GM18499 (cell line): ENCODE measurements around the gene PTPRH.

Experiments
- ATAC-seq: cut with Tn5 transposase; IDR thresholded peaks from one replicate; pipeline ENCODE4 v1.9.1; 2021; ENCODE audit warnings: moderate number of reproducible peaks; ENCODE audit not compliant: insufficient read depth, unreplicated experiment

Gene PTPRH

GRCh38 chr19:55137915-55138314 lies 71.4 kb downstream of the PTPRH start:
- ATAC-seq = no peak

GRCh38 chr19:55136399-55137102 lies 72.8 kb downstream of the PTPRH start:
- no peak for ATAC-seq

DNA sequence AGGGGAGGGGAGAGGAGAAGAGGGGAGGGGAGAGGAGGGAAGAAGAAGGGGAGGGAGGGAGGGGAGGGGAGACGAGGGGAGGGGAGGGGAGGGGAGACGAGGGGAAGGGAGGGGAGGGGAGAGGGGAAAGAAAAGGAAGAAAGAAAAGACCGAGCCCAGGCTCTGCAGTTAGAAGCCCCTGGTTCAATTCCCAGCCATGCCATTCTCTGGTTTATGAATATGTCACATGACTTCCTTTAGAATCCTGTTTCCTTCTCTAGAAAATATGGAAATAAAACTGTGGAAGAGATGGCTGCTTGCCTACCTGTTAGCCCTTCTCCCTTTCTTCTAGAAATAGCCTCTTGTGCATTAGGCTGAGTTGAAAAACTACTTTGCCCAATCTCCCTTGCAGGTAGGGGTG lies 74.6 kb downstream of the PTPRH start:
- no peak for ATAC-seq

- no peak for ATAC-seq
Observed at GRCh38 chr19:55133639-55134444, 75.5 kb downstream of the PTPRH start.

- ATAC-seq = no peak
Observed at GRCh38 chr19:55132453-55133129, 76.7 kb downstream of the PTPRH start.

DNA sequence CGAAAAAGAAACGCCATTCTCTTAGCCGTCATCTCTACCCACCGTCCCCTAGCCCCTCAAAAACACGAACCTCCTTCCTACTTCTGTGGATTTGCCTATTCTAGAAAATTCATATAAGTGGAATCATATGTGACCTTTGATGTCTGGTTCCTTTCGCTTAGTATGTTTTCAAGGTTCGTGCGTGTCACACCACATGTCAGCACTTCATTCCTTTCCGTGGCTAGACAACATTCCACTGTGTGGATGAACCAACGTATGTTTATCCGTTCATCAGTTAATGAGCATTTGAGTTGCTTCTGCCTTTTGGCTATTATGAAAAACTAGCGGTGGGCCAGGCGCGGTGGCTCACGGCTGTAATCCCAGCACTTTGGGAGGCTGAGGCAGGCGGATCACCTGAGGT lies 77.9 kb downstream of the PTPRH start:
- ATAC-seq = no peak
